Measurements from ENCODE around the gene IFI44L. TPM values are rescaled to one million over a fixed set of nuclear protein-coding genes. Genes with fewer than 3 reads are reported as not detected.

IFI44L gene
- total and polyA plus RNA-seq, 2 of the 13 experiments (the other 11 are each of a cell fraction or from before 2014, with no cell fraction given) = 0.04 TPM

GRCh38 chr1:78667939-78668338 is 47.7 kb downstream of the IFI44L start:
- Histone ChIP-seq H2AFZ (ENCODE audit: low read length) (no peak overlapping the region), H4K20me1 (ENCODE audit: insufficient read depth, low read length) (no peaks in the 10 kb centered on the region), H3K4me3 (replicated peaks in 1 of 3; ENCODE audit: insufficient read depth in 1 of 3, low read depth in 2 of 3, low read length in 3 of 3) (no peak overlapping the region), H3K4me1 (ENCODE audit: insufficient read depth, low read length) (no peaks in the 10 kb centered on the region), H3K27me3 (ENCODE audit: control insufficient read depth in 1 of 2, insufficient read depth in 2 of 2, low read length in 2 of 2) (no peaks in the 10 kb centered on the region), H3K79me2 (ENCODE audit: insufficient read depth, low read length) (no peaks in the 10 kb centered on the region), H3K9me3 (ENCODE audit: low read length) (no peaks in the 10 kb centered on the region), H3K36me3 (replicated peaks in 1 of 2; ENCODE audit: control insufficient read depth in 1 of 2, insufficient read depth in 2 of 2, low read length in 2 of 2) (no peaks in the 10 kb centered on the region), H3K9ac (ENCODE audit: insufficient read depth, low read depth, low read length) (no peak overlapping the region), H3K4me2 (ENCODE audit: low read depth, low read length) (no peak overlapping the region), H3K27ac (ENCODE audit: extremely low read length, insufficient read depth, low read length) (no peak overlapping the region)
- in situ Hi-C loops (cut with HindIII; ENCODE audit: extremely low pct_ligation_motif_present, low pct_unique_long_range_greater_than_20kb) = no loop called here
- no peak for ATAC-seq
- no TSS peak for BruUV-seq (replicated peaks)
- no peak for FAIRE-seq
- intact Hi-C loops (cut with micrococcal nuclease; ENCODE audit: unreplicated experiment) = no loop called here
- POLR2A ChIA-PET = no interaction called here
- 13% methylated on average over 1 of the region's 1 CpG for WGBS (ENCODE audit: low lambda C conversion rate)
- CTCF ChIA-PET (ENCODE audit: low intra/inter-chr PET ratio, low total read pairs) = no interaction called here
- no peak for DNase-seq (ENCODE audit: low spot score)
- no peak for TF ChIP-seq PBX2 (CRISPR knock-in tag; IDR thresholded peaks at IDR 0.05)
- TF ChIP-seq CEBPG (CRISPR knock-in tag; IDR thresholded peaks at IDR 0.05) = no peak
- no peak for TF ChIP-seq ZNF251 (CRISPR knock-in tag; IDR thresholded peaks at IDR 0.05)
- no peak for TF ChIP-seq ZNF318 (CRISPR knock-in tag; IDR thresholded peaks at IDR 0.05)
- TF ChIP-seq TERF1 (CRISPR knock-in tag; IDR thresholded peaks at IDR 0.05) = no peak
- no peak for TF ChIP-seq ZNF580 (CRISPR knock-in tag; IDR thresholded peaks at IDR 0.05; ENCODE audit: borderline replicate concordance, low read depth)
- TF ChIP-seq ZNF264 (CRISPR knock-in tag; IDR thresholded peaks at IDR 0.05) = no peak
- TF ChIP-seq TBX2 (CRISPR knock-in tag; IDR thresholded peaks at IDR 0.05; ENCODE audit: borderline replicate concordance) = no peak
- TF ChIP-seq MBNL3 (CRISPR knock-in tag; conservative IDR thresholded peaks at IDR 0.05) = no peak
- TF ChIP-seq ZNF350 (CRISPR knock-in tag; IDR thresholded peaks at IDR 0.05; ENCODE audit: borderline replicate concordance, low read depth) = no peak
- TF ChIP-seq ZBTB37 (CRISPR knock-in tag; IDR thresholded peaks at IDR 0.05) = no peak
